HG03439 (cell line): ENCODE data around the gene ADGB.
A peak's percentile ranks its signal among the peaks of the same experiment; 100 is the strongest.

Source experiments
- ATAC-seq: cut with Tn5 transposase; IDR thresholded peaks from one replicate; pipeline ENCODE4 v1.9.1; 2021; ENCODE audit warnings: mild to moderate bottlenecking, moderate library complexity; ENCODE audit not compliant: unreplicated experiment

Gene ADGB

GRCh38 chr6:146628350-146628749 is 29.6 kb downstream of the ADGB start:
- ATAC-seq, result no peak

GRCh38 chr6:146634022-146634421 is 35.2 kb downstream of the ADGB start:
- ATAC-seq, result no peak

GRCh38 chr6:146635165-146635564 is 36.4 kb downstream of the ADGB start:
- ATAC-seq, result no peak

GRCh38 chr6:146636481-146636880 is 37.7 kb downstream of the ADGB start:
- ATAC-seq, result no peak

- no peak for ATAC-seq
Observed at GRCh38 chr6:146642921-146643320, 44.1 kb downstream of the ADGB start.

GRCh38 chr6:146650799-146651481 is 52.2 kb downstream of the ADGB start:
- no peak for ATAC-seq

GRCh38 chr6:146651482-146651863 is 52.7 kb downstream of the ADGB start:
- ATAC-seq, result no peak

GRCh38 chr6:146657432-146657831 is 58.7 kb downstream of the ADGB start:
- ATAC-seq, result no peak

- ATAC-seq, result no peak
Observed at GRCh38 chr6:146664871-146665360, 66.1 kb downstream of the ADGB start.

- no peak for ATAC-seq
Observed at GRCh38 chr6:146666909-146667308, 68.1 kb downstream of the ADGB start.

- ATAC-seq, result no peak
Observed at GRCh38 chr6:146670161-146670560, 71.4 kb downstream of the ADGB start.

GRCh38 chr6:146673069-146673468 is 74.3 kb downstream of the ADGB start:
- ATAC-seq, result no peak

- ATAC-seq, result no peak
Observed at GRCh38 chr6:146679386-146679785, 80.6 kb downstream of the ADGB start.

- no peak for ATAC-seq
Observed at GRCh38 chr6:146682919-146683318, 84.1 kb downstream of the ADGB start.

- ATAC-seq, result no peak
Observed at GRCh38 chr6:146689806-146690205, 91.0 kb downstream of the ADGB start.

- no peak for ATAC-seq
Observed at GRCh38 chr6:146693342-146693741, 94.6 kb downstream of the ADGB start.

- no peak for ATAC-seq
Observed at GRCh38 chr6:146697921-146698320, 99.1 kb downstream of the ADGB start.

GRCh38 chr6:146700078-146700686 is 101.4 kb downstream of the ADGB start:
- peak; percentile 65 for ATAC-seq

GRCh38 chr6:146701632-146702031 is 102.9 kb downstream of the ADGB start:
- no peak for ATAC-seq

GRCh38 chr6:146709036-146709622 is 110.4 kb downstream of the ADGB start:
- no peak for ATAC-seq

GRCh38 chr6:146719387-146719786 is 120.6 kb downstream of the ADGB start:
- no peak for ATAC-seq

- no peak for ATAC-seq
Observed at GRCh38 chr6:146739696-146740095, 140.9 kb downstream of the ADGB start.
